Stimulated activated CD8-positive, alpha-beta memory T cell treated with anti-CD3 and anti-CD28 coated beads, Interleukin-12 subunit alpha, Interleukin-12 subunit beta, amount 100 ng/mL, for 24 hours (primary cell): ENCODE measurements around the gene RNLS.

Experiments
- DNase-seq: peaks from one replicate; pipeline ENCODE4 v3.0.0-alpha.2; 2020; ENCODE audit errors: extremely low read depth

RNLS gene

DNA sequence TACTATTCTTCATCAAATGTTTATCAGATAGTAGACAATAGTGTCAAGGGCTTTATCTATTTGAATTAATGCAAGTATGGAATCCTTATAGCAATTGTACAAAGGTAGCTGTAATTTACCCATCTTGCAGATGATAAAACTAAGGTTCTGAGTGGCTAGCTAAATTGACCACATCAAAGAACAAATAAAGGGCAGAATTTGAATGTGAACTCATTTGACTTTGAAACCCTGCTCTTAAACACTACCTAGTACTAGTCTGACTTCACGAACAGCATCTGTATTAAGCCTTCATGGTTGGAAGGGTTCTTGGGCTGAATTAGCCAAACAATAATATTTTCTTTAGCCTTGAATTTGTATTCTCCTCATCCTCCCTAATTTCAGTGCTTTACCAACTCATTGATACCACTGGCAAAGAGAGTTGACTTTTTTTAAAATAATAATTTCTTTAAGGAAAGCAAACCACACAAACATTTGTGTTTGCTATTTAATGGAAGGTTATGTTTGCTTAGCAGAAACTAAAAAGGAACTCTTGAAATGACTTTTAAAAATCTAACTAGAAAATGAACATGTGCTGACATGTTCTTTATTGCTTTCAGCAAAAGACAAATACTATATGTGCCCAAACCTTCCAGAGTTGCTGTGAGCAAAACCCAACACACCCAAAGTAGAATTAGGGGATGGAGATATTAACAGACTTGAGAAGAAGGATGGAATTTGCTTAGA, 322.6 kb downstream of the RNLS start:
- DNase-seq = no peak

DNA sequence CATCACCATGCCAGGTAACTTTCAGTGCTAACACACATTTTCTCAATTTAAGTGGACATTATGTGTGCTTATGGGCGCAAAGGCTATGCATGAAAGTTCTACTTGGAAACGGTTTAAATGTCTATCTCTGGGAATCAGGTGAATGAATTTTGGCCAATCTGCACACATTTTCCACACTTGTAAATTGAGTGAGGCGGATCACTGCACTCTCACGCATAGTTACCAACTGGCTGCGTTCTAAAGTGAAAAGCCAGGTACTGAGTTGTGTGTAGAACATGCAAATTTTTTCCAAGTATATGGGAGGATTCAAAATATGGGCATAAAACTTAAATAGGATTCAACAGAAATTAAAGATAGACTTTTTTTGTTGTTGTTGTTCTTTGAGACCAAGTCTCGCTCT, 323.7 kb downstream of the RNLS start:
- no peak for DNase-seq

DNA sequence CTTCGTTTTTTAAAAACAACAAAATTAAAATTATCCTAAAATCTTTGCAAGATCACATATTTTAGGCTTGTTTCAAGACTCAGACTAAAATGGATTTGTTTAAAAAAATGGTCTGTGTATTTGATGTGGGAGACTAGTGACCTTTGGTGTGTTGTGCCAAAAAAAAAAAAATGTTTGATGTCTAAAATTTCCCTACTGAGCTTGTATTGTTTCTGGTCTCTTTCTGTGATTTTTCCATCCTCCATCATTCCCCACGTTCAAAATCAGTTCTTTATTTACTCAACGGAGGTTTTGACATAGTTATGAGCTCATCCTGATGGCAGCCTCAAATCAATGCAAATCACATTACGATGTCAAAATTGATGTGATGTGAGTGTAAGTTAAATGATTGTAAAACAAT, 326.2 kb downstream of the RNLS start:
- DNase-seq = no peak

DNA sequence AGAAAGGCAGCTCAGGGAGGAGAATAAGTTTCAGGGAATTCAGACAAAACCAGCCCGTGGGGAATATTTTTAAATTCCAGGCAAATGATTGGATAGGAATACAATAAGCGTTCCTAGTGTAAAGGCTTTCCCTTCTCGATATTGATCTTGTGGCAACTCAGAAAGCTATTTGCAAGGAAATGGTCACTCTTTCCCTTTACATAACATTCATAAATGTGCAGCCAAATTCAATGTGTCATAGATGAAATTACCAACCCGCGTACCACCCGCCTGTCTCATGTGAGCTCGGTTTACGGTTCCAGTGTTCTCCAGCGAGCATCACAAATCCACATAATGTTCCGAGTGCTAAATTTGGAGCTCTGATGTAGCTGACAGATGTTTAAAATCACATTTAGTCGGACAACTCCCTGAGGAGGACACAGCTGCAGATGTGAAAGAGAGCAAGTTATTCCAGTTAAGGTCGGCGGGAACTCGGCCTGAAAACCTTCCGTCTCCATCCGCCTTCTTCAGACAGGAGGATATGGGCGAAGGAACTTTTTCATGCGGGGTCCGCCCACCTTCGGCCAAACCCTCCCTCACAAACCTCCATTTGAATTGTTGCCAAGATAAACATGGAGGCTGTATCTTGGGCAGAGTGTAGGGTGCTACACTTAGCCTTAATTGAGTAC, 327.0 kb downstream of the RNLS start:
- DNase-seq = no peak

DNA sequence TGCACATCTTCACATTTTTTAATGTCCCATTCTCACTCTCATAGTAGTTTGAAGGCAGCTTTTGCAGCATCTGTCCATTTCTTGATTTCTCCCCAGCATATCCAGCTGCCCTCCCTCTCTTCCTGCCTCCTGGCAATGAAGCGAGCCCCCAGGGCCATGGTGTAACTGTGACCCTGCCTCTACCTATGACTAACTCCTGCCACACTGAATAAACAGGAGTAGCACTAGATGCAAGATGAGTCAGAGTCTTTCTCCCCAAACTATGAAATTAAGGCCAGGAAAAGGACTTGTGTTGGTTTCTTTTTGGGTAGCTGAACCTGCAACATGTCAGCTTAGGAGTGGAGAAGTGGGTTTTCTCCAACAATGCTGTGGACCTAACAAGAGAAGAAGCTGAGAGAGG, 329.0 kb downstream of the RNLS start:
- no peak for DNase-seq

DNA sequence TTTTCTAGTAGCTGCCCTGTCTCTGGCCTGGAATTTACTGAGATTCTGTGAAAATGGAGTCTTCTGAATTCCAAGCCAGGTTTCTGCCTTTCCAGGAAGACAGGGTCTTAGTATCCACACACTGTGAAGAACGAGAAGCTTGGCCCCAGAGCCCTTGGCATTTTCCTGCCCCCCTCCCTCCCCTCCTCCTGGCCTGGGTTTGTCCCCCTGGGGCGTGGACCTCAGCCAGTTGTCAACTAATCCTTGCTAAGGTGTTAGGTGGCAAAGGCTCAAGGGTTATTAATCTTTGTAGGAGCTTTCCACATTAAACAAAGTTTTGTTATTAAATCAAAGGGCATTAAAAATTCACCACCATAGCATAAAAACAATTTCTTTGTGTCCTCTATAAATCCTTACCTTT, 329.5 kb downstream of the RNLS start:
- DNase-seq = no peak

DNA sequence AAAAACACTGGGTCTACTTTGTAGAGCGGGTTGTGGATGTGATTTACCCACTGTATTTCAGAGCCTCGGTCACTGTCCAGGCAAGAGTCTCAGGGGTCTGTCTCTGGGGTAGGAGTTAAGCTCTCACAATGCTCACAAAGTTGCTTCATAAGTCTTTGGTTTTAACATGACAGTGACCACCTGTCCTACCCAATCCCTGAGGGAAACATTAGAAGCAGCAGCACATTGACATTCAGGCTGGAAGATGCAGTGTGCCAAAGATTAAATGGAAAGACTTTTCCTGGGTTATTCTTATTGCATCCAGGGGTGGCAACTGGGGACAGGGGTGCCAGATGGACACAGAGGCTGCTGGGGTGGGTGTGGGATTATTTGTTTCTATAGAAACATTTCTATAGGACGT, 330.0 kb downstream of the RNLS start:
- no peak for DNase-seq

DNA sequence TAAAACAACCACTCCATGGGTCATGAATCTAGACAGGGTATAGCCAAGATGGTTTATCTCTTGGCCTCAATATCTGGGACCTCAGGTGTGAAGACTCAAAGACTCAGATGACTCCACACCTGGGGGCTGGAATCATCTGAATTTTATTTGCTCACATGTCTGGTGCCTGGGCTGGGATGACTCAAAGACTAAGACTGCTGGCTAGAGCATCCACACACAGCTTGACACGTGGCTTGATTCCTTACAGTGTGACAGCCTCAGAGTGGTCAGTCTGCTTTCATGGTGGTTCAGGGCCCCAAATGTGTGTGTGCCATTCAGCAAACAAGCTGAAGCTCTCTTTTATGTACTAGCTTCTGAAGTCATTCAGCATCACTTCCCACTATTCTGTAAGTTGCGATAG, 333.7 kb downstream of the RNLS start:
- DNase-seq = no peak

DNA sequence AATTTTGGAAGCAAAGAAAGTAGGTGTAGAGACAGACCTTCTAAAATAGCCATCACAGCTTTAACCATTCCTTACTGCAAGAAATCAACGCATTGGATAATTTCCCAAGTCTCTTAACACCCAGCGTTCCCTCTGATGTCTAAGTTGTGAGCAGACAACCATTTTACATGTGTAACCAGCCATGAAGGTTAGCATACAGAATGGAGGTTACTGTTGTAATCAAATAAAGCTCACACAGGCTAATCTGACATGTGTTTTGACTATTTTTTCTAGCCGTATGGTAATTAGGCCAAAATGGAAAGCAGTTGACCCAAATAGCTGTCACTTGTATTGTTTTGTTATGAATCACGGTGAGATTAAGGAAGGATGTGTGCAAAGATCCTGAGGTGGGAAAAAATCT, 336.4 kb downstream of the RNLS start:
- DNase-seq = no peak

DNA sequence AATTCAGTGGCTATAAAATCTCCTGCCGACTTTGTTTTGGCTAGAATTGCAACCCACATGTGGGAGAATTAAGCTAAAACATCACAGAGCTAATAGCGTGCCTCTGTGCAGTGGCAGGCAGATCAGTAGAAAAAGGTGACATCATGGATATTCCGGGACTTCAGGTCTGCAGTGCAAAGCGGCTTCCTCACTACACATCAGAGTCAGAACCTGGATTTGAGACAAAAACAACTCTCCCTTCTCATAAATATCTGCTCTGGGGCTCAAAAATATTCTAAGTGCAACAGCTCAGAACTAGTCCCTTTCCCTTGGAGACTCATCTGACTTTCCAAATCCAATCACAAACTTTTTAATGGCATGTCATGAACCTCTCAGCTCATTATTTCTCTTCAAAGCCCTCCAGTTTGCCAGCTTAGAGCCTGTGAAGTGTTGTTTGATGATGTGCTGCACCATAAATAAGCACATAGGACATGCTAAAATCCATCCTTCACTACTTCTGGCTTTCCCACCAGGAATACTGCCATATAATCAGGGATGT, 337.1 kb downstream of the RNLS start:
- DNase-seq = no peak

DNA sequence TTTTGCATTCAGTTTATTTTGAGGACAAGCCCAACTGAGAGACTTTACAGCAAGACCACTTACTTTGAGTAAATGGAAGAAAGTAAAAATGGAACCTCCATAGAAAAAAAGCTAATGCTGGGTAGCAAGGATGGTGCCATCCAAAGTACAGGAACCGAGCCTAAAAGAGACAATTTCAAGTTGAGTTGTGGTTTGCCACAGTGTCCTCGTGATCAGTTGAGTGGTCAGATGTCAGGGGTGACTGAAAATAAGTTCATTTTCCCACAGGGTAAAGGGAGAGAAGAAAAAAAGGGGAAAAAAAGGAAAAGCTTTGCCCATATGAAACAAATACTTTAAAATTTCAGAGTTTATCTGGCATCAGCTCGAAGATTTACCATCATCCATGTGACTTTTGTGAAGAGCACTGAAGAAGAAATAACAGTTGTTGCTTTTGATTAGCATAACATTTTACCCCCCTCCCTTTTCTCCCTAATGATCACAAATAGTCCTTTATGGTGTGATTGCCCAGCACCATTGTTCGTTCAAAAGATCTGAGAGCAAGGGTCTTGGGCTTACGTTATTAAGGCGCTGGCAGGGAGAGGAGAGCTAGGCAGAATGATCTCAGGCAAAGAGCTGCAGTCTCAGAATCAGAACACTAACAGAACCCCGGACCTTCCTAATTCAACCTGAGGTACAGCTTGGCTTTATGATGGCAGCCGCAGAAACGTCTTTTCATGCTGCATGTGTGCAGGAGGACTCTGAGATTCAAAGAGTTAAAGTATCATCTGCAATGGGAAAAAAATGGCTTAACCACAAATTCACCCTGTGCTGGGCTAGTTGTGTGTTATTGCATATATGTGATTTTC, 338.1 kb downstream of the RNLS start:
- DNase-seq = no peak

DNA sequence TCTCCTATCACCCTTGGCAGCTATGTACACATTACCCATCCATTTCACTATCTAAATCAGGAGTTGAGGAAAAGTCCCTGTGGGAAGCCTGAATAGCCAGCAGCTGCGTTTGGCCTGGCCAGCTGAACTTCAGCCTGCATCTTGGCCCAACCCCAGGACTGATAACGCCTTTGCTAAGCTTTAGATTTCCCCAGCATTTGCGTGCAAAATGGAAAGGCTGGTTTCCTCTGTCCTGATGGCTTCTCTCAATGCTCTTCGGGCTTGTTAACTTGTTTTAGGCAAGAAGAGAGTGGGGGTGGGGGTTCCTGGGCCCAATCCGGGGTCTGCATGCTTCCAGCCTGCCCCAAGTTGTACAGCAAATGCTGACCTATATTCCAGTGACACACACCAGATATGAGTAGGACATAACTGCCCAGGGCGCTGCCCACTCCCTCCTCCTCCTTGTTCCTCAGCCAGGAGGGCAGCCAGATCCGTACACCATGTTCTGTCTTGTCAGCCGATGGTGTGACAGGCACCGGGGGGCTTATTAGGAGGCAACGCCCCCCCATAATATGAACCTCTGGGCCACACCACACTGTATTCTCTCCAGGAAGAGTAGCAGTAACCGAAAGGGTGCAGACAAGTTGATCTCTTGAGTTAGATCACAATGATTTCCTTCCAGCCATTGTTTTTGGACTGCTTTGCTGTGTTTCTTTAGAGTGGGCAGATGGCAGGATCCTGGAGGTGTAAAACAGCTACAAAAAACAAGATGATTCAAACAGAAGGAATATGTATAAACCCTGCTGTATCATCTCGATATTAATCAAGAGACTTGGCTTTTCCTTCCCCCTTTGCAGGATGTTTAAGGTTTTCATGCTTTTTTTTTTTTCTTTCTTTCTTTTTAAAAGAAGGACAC, 339.0 kb downstream of the RNLS start:
- DNase-seq = no peak

DNA sequence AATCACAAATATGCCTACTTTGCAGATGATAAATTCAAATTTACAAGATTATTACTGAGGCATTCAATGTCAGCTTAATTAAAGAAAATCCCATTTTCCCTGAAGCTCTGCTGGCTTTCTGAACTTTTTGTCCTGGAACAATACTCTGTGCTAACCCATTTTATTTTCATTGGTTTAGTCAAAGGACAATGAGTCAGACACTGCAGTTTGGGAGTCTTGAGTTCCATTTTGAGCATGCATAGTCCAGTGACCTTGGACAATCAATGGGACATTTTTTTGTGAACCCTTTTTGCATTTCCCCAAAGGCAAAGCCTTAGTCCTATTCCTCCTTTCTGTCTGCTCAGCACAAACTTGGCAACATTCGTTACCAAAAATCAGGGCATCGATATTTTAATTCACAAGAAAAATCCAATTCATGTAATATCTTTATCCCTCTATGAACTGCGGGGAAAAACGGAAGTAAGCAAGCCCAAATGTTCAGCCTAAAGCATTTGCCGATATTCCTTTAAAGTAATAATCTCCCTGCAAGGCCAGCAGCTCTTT, 339.8 kb downstream of the RNLS start:
- DNase-seq = no peak

DNA sequence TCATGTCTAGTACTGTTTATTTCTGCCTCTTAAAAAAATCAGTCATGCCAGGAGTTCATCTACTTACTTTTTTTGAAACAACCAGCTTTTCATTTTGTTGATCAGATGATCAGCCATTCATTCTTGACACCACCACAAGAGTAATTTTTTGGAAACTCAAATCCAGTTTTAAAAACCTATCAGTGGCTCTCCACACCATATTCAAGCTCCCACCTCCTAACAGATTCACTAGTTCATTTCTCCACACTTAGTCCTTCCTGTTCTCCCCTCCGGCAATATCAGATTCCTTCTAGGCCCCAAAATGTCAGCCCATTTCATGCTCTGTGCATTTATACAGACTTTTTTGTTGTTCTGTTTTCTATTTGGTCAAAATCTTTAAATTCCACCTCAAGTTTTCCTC, 341.6 kb downstream of the RNLS start:
- no peak for DNase-seq

DNA sequence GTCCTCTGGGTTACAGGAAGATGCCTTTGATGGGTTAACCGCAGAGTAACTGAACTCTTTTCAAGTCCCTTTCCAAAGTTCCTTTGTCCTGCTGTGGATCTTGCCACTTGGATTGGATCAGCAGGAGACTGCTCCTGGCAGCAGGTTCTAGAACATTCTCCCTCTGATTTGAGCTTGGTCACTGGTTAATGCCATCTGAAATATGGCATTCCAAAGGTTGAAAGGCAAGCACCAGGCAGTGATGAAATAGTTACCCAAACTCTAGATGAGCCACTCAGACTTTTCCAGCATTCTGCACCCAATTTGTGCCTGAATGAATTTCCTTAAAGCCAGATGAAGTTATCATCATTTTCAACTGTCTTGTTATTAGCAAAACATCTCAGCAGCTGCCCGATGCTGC, 343.9 kb downstream of the RNLS start:
- no peak for DNase-seq

DNA sequence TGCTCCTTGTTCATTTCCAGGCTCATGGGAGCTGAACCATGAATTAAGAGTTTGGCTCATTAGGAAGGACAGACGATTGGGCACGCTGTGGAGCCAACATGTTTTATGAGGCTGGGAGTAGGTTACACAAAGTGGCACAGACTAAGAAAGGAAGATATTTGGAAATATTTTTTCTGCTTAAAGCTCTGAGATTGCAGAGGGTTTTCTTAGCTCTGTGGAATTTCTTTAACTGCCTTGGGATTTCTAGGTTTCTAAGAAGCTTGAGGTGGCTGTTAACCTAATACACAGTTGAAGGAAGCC, 344.6 kb downstream of the RNLS start:
- no peak for DNase-seq

DNA sequence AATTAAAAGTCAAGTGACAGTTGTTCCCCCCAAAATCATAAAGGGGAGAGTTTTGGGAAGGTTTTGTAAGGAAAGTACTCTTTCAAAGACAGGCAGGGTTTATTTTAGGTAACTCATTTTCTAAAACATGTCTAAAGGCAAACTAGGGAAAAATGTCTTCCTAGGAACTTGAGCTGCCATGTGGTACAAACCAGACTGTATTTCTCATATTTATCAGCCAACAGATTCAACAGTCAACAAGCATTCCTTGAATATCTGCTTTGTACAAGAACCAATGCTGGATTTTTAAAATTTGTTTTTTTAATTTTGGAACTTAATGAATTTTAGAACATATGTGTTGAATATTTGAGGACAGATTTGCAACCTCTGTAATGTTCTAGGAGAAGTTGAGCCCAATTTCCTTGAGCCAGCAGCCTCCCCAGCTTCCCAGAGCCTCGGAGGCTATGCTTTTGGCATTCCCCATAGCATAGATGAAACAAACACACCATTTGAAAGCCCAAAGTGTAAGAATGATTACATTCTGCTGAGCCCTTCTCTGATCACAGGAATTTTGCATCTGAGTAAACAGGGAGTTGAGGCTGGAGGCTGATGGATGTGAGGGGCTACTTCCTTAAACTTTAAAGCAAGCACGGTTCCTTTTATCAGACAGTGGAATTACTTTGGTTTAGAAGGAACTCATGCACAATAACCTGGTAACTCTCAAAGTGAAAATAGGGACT, 345.1 kb downstream of the RNLS start:
- DNase-seq = no peak

DNA sequence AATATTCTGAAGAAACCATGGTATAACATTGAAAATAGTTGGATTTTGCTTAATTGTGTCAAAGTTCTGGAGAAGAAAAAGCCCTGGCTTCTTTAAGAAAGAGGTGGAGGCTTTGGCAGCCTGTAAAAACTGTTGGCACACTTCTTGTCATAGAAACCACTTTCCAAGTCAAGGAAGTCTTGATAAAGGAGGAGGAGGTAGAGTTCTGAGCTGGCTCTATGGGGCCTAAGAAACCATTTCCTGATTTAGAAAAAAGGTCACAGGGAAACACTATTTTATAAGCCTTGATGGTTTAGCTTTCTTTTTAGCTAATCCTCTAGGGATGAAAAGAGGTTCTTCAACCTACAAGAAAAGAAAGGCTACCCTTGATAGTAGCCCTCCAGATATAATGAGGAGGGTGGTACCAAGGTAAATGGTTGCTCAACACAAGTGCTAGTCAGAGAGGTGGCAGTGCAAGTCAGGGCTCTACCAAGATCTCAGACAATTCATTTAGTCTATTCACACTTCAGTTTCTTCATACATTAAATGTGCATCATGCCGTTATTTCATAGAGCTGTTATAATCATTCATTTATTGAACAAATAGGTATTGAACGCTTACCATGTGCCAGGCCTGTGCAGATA, 346.9 kb downstream of the RNLS start:
- DNase-seq = no peak

DNA sequence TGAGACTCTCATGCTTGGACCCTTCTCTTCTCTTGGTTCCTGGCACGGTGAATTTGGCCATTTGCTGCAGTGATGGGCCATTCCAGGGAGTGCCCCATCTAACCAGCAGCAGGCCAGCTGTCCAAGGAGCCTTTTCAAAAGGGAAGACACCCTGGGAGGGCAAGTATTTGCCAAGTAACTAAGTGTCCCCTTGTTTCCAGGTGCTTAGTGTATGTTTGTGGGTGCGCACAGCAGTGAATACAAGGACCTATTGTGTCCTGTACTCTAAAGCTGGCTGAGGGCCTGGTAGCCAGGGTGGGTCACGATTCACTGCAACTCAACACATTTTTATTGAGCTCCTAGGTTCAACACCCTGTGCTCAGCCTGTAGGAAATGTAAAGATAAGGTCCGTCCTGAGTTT, 348.8 kb downstream of the RNLS start:
- no peak for DNase-seq

DNA sequence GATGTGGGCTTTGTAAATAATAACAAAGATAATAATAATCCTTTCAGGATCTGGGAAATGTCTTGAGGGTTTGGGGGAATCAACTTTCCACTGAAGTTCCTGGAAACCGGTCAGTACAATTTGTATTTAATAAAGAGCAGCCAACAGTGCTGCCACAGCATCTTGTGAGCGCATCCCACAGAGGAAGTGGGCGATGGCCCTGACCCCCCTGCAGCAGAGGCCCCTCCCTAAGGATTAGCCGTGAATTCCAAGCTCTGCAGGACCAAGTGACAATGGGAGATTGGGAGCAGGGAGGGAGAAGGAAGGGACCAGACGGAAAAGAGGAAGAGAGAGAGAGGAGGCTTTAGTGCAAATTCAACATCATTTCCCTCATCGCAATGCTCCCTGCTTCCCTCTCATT, 349.2 kb downstream of the RNLS start:
- no peak for DNase-seq
